ENCODE results near the gene RNU1-2.
"Not testable (repeated sequence)": the region's sequence is repeated elsewhere in the genome, so short reads cannot be mapped to it uniquely, and the experiment has no call there.

The RNU1-2 gene

DNA sequence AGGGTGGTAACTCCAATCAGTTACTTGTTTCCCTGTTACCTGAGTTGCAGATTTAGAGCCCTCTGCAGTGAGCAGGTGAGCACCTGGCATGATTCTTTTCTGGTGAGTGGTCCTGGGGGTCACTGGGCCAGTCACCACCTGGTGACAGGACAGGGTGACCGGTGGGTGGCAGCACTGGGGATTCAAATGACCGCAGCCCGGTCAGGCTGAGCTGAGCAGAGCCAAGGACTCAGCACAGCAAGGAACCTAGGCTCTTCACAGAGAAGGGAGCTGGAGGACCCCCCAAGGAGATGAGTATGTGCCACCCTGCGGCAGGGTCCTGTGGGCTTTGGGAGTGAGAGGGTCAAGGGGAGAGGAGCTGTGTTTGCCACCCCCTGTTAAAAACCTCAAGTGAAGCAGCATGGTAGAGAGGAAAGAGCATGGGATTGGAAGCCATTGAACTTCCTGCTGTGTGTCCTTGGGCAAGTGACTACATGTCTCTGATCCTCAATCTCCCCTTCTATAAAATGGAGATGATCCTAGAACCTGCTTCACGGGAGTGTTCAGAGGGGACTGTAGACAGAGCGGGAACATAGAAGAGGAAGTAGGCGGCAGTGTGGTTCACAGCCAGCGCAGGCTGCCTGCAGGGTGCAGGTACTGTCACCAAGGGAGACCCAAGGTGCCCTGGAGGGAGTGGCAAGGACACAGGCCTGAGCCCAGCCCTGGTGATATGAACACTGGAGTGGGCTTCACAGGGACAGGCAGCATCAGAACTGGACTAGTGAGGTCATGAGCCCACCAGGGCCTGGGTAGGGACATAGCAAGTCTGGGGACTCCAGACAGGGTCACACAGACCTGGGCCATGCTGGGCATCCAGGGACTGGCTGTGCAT lies 16.3 kb downstream of the RNU1-2 start:
- not testable (repeated sequence) for DNase-seq

DNA sequence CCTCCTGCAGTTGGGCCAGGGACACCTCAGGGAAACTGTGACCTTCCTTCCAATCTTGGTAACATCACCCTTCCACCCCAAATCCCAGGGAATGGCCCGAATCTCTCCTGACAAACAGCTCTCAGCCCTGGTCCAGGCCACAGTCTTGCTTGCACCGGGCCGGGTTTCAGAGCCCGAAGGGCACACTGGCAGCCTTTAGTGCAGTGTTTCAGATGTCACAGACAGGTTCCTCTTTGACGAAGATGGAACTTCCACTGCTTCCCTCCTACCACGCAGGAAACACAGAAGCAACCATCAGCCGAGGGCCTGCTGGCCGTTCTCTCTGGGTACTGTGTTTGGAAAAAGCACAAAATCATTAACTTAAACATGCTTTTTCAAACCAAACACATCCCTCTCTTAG lies 17.0 kb downstream of the RNU1-2 start:
- not testable (repeated sequence) for DNase-seq

DNA sequence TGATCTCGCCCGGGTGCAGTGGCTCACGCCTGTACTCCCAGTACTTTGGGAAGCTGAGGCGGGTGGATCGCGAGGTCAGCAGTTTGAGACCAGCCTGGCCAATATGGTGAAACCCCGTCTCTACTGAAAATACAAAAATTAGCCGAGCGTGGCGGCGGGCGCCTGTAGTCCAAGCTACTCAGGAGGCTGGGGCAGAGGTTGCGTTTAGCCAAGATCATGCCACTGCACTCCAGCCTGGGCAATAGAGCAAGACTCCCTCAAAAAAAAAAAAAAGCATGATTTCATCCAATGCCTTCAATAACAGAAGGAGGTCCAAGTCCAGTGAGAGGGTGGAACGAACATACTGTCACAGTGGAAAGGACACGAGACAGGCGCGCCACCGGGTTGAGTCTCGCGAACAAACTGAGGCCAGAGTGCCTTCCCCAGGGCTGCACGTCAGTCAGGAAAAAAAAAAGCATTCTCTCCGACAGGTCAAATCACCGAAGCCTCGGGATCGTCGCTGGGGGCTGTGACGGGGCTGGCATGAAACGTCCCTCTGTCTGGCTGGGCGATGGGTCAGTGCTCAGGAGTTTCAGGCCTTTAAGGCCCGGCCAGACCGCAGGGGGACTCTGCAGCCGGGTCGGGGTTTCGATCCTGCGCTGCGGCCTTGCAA lies 17.5 kb downstream of the RNU1-2 start:
- DNase-seq = no peak

DNA sequence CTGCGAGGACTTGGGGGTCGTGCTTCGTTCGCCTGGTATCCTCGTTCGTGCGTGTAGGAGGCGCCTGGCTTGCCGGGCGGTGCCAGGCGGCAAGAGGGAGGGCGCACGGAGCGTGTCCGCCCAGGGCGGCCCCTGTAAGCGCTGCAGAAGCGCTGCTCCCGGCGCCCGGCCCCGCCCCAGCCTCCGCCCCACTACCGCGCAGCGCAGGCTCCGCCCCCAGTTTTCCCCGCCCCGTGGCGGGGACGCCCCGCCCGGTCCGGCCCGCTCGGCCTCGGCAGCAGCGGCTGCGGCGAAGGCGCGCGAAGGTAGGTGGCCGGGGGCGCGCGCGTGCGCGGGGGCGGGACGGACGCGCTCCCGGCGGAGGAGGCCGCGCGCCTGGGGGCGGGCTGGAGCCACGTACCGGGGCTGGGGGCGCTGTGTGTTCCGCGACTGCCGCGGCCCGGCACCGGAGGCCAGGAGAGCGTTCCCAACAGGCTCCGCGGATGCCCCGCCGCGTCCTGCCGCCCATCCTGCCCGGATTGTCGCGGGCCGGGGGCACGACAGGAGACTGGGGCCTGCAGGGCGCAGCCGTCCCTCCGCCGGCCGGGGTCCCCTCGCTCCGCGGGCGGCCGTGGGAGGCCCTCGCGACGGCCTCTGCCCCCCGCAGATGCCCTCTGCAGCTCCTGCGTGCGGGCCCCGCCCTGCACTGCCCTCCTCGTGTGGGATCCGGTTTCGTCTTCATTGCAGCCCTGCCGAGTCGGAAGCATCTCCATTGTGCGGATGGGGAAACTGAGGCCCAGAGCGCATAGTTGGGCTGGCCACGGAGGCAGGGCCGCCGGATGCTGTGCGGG lies 18.3 kb downstream of the RNU1-2 start:
- peak; percentile 94 for DNase-seq

DNA sequence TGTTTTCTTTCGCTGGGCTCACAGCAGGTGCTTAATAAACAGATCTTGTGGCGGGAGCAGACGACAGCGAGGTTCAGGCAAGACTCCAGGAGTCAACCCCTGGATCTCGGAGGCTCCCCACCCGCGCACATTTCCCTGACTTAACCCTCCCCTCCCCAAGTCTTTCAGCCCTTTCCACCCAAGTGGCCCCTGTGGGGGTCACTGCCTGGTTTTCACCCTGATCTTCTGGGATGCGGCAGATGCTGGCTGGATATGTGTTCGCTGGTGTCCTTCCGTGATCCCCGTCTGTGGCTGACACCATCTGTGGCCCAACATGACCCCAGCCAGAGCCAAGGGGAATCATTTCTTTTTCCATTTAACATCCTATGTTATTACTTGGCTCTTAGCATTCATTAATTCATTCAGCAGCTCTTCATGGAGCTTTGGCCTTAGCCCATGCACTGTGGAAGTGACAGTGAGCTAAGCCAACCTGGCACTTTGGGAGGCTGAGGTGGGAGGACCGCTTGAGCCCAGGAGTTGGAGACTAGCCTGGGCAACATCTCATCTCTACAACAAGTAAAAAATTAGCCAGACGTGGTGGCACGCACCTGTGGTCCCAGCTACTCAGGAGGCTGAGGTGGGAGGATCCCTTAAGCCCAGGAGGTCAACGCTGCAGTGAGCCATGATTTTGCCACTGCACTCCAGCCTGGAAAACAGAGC lies 19.3 kb downstream of the RNU1-2 start:
- not testable (repeated sequence) for DNase-seq

DNA sequence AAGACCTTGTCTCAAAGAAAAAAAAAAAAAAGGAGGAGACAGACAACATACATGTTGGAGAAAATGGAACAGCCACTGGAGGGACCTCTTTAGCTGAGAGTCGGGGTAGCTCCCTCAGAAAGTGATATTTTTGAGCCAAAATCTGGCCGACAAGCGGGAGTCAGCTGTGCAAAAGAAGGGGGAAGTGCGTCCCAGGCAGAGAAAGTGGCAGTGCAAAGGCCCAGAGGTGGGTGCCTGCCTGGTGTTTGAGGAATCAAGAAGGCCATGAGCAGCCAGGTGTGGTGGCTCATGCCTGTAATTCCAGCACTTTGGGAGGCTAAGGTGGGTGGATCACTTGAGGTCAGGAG lies 19.8 kb downstream of the RNU1-2 start:
- DNase-seq = no peak

DNA sequence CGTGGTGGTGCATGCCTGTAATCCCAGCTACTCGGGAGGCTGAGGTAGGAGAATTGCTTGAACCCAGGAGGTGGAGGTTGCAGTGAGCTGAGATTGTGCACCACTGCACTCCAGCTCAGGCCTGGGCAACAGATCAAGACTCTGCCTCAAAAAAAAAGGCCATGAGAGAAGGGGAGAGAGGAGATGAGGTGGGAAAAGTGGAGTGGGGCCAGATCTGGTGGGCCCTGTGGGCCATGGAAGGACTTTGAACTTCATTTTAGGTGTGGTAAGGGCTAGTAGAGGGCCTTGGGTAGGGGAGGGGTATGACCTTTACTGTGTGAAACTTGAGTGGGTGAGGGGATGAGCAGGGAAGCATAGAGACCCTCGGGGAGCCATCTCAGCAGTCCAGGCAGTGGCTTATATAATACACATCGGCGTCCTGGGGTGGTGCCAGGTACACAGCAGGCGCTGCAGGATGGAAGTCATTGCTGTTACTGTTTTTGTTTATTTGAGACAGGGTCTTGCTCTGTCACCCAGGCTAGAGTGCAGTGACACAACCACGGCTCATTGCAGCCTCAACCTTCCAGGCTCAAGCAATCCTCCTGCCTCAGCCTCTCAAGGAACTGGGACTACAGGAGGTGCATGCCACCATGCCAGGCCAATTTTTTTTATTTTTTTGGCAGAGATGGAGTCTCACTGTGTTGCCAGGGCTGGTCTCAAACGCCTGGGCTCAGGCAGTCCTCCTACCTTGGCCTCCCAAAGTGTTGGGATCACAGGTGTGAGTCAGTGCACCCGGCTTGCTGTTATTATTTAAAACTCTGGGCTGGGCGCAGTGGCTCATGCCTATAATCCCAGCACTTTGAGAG lies 20.5 kb downstream of the RNU1-2 start:
- DNase-seq = not testable (repeated sequence)

DNA sequence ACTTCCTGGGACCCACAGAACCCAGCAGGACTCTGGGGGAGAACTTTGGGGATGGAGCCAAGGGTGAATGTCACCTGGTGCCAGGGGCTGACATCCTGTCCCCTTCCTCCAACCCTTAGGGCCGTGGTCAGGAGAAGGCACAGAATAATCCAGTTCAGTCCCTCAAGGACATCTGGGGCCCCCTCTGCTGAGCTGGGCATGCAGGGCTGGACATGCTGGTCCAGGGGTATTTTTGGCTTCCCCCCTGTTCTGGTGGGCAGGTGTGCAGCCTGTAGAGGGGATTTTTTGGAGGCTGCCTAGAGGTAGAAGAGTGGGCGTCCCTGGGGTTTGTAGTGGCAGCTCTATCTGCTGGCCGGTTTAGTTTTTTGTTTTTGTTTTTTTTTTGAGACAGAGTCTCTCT lies 22.6 kb downstream of the RNU1-2 start:
- no peak for DNase-seq

DNA sequence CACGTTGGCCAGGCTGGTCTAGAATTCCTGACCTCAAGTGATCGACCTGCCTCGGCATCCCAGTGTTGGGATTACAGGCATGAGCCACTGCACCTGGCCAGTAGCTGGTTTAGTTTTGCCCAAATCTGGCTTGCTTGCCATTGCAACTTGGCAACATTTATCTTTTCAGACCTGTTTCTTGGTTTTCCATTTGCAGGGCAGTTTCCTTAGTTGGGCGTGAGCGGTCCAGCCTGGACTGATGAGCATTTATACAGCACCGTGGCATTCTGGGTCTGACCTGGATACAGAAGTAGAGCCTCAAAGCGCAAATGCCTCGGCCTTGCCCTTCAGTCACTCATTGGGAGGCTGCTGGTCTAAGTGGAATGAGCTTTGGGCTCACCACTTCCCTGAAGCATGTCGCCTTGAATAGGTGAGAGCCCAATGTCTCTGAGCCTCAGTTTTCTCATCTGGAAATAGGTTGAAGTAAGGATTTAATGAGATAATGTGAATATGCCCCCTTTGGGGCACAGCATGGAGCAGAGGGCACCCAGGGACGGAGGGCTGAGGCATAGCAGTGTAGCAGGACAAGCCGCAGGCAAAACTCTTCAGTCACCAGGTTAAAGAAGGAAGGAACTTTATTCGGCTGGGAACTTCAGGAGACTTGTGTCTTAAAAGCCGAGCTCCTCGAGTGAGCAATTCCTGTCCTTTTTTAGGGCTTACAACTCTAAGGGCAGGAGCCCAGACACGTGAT lies 23.3 kb downstream of the RNU1-2 start:
- DNase-seq = not testable (repeated sequence)

DNA sequence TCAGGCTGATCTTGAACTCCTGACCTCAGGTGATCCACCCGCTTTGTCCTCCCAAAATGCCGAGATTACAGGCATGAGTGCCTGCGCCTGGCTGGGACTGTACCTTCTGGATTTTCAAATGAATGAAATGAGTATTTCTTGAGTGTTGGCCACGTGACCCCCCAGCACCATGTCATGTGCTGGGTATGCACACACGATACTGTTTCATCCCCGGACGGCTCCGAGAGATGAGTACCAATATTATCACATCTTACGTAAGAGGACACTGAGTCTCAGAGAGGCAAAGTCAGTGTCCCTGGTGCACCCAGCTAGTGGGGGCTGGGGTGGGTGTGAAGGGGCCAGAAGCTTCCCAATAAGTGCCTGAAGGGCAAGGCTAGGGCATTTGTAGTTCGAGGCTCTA lies 25.2 kb downstream of the RNU1-2 start:
- DNase-seq = no peak

DNA sequence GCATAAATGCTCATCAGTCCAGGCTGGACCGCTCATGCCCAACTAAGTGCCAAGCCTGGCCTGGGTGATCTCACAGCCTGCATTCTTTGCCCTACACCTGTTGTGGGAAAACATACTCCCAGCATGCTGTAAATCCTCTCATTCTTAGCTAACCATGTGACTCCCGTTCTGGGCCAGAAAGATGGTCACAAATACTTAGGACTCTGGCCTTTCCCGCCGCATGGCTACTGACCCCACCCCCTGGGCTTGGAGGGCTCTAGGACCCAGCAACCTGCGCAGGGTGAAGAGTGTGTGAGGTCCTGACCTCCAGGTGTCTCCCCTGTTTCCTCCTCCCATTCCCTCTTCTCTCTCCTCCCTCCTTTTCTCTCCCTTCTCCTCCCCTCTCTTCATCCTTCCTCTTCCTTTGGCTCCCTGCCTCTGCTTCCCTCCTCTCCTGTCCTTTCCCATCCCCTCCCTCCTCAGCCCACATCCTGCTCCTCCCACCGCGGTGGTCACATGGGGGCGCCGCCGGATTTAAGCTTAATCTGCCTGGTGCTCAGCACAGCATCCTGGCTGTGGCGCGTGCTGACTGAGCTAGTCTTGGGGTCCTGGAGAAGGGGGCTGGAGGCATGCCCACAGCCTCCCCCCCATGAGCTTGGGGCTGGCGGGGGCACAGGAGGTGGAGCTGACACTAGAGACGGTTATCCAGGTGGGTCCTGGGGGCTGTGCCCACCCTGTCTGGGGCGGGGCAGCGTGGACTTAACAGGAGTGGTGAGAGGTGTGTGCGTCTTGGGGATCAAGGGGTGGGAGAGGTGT lies 25.8 kb downstream of the RNU1-2 start, which contains the start of gene CROCC:
Gene CROCC (plus strand): TSS at position 541 of the 795 bp plus-strand sequence. CDS start 88 bp downstream, at position 629.
- peak; percentile 47 for DNase-seq

DNA sequence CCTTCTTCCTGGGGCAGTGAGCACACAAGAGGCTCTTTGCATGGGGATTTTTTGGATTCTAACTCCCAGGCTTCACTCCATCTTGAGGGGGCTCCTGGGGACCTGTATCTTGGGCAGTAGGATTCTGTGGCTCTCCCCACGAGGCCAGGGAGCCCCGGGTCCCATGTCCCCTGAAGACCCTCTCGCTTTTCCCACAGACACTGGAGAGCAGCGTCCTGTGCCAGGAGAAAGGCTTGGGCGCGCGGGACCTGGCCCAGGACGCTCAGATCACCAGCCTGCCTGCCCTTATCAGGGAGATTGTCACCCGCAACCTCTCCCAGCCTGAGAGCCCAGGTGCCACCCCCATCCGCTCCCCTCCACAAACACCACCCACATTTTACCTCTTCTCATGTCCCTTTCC lies 26.7 kb downstream of the RNU1-2 start:
- DNase-seq = no peak

DNA sequence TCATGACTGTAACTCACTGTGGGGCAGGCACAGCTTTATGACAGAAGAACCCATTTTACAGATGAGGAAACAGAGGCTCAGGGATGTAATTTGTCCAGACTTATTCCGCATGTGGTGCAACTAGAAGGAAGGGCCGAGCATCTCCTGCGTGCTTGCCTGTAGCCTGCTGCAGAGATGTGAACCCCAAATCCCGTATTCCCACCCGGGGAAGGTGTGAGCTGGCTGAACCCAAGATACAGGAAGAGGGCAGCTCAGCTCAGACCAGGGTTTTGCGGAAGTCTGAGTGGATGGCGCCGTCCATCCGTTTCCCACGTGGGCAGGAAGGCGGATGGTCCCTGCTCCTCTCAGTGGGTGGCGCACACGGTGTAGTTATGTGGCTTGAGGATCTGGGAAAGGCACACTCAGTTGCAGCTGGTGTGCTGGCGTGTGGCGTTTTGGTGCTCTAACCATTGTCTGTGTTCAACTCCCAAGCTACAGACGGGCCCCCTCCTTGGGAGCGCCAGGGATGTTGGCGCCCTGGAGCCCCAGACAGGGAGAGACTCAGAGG lies 27.2 kb downstream of the RNU1-2 start:
- DNase-seq = no peak

DNA sequence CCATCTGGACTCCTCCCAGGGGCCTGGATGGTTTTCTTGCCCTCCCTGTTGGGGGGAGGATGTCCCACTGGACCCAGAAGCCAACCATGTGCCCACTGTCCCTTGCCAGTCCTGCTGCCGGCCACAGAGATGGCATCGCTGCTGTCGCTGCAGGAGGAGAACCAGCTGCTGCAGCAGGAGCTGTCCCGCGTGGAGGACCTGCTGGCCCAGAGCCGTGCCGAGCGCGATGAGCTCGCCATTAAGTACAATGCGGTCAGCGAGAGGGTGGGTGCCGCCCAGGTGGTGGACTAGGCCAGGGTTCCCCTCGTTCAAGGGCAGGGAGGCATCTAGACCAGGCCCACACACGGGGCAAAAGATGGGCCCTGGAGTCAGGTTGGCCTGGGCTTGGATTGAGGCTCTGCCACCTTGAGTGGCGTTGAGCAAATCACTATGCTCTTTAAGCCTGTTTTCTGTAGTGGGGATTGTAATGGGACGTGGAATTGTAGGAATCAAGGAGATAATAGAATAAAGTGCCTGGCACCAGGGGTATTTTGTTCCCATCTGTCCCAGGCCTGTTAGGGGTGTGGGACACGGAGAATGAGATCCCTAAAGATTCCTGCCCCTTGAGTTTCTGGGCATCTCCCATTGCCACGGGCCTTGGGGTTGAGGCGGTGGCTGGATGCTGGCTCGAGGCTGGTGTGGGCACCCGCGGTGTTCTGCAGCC lies 28.6 kb downstream of the RNU1-2 start:
- DNase-seq = no peak

DNA sequence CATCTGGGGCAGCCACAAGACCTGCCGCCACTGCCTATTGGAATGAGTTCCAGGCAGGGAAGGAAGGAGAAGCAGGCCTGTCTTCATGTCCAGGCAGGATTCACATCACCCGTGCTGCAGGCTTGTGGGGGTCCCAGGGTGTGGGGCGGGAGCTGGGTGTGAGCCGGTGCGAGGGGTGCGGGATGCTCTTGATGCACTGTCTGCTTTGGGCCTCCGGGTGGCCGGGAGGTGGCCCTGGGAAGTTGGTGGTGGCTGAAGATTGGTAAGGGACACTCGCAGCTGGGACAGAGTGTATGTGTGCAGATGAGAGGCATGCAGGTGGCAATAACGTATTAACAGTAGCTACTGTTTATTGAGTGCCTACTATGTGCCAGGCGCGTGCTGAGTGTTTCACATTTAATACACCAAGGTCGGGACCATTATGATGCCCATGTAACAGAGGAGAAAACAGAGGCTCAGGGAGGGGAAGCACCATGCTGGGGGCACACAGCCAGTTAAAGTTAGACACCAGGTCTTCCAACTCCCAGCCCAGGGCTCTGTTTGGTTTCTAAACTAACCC lies 29.2 kb downstream of the RNU1-2 start:
- no peak for DNase-seq

DNA sequence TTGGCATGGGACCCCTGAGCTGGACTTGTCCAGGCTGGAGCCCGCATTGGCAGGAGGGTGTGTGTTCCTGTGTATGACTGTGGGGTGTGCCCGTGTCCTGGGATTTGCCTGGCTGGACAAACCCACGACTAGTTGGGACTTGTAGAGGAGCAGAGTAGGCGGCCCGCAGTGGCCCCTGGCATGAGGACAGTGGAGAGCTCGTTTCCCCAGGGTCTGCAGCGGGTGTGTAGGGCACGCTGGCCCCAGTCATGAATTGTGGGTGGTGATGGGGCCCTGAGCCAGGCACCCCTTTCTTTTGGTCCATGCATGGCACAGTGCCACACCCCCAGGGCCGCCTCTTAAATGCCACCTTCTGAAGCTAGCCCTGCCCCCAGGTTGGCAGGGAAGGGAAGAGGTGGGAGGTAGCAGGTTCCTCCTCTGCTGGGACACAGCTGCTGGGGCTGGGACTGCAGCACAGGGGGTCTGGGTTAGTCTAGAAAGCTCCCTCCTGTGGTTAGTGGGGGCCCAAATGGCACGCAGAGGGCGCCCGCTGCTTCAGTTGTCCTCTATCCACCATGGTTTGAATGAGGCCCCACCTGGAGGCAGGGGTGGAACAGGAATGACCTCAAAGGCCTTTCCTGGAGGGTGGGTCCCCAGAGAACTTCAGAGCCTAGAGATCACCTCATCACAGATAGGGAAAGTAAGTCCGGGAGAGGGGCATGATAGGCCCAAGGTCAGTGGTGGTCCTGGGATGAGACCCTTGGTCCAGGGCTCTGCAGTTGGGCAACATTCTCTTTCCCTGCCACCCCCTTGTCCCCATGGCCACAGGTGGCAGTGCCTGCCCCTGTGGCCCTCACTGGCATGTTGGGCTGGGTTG lies 30.1 kb downstream of the RNU1-2 start:
- no peak for DNase-seq

DNA sequence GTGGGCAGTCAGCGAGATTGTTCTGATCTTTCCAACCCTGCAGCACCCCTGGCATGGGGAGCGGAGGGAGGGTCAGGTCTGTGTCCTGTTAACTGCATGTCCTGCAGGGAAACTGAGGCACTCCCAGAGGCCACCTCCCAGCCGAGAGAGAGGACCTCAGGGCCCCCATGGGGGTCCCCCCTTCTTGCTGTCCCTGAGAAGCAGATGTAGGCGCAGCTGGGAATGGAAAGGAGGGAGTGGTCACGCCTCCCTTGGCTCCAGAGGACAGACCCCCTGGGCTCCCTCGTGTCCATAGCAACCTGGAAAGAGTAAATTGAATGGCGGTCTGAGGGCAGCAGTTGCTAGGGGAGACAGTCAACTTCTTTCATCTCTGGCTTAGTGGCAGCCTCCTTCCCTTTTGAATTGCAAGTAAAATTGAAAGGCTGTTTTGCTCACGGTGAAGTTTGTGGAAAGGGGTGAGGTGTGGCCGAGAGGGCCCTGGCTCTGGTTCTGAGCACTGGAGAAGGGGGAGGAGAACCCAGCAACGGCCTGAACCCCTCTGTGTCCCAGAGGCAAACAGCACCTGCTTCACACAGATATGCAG lies 30.8 kb downstream of the RNU1-2 start:
- DNase-seq = peak; percentile 85

DNA sequence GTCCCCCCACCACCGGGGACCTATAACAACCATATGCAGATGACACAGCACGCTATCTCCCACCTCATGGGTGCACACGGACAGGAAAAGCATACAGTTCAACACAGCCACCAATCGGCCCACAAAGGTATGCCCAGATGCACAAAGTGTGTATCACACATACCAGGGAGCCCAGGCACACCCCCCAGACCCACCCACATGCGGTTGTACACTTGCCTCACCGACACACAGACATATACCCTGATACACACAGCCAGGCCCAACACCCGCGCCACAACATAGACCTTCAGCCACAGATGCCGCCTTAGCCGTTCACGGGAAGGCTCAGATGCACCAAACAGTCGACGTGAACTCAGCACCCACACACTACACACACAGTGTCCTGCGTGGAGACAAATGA lies 31.5 kb downstream of the RNU1-2 start:
- no peak for DNase-seq

Measured in NCI-H1092 (cell line).